Caco-2 (cell line): Measurements from ENCODE around the gene SNAP47. TPM values are rescaled to one million over a fixed set of nuclear protein-coding genes. Genes with fewer than 3 reads are reported as not detected.

Experiments
- BruUV-seq: library from RNA; stranded (reverse); fragments of 400-500 nt; replicated peaks from 2 replicates; lab custom pipeline; 2021; lab: Mats Ljungman, UMichigan
- CTCF ChIA-PET: fragments of 300-600 bp; sonication (Branson Sonifier 250); formaldehyde crosslinking; loops from one replicate; lab custom pipeline; 2022; ENCODE audit warnings: antibody characterized with exemption; lab: Charles Lee
- POLR2A ChIA-PET: fragments of 300-600 bp; sonication (Branson Sonifier 250); formaldehyde crosslinking; loops from one replicate; lab custom pipeline; 2022; ENCODE audit warnings: antibody characterized with exemption; lab: Charles Lee
- DNase-seq, 2 experiments: peaks; one replicate each; pipeline versions ENCODE4 v3.0.0 to v3.0.0-alpha.2; 2020 to 2022
- H3K27me3 ChIP-seq: replicated peaks from 2 replicates; pipeline ENCODE4 v1.6.0; 2011; ENCODE audit warnings: low read length; ENCODE audit not compliant: control insufficient read depth, insufficient read depth
- H3K36me3 ChIP-seq: 2 replicates; pipeline ENCODE4 v1.5.1; 2011; ENCODE audit warnings: low read length; ENCODE audit not compliant: control insufficient read depth, insufficient read depth
- H3K4me1 ChIP-seq: fragments of 250-450 bp; sonication (Bioruptor Pico); 2 replicates; pipeline ENCODE4 v1.5.1; 2020; ENCODE audit warnings: mild to moderate bottlenecking
- H3K4me3 ChIP-seq: 2 replicates; pipeline ENCODE4 v1.5.1; 2011; ENCODE audit warnings: low read depth, mild to moderate bottlenecking, control low read depth, low read length
- H3K9me3 ChIP-seq: fragments of 250-450 bp; sonication (Bioruptor Pico); 2 replicates; pipeline ENCODE4 v1.5.1; 2020; ENCODE audit warnings: mild to moderate bottlenecking, moderate library complexity
- H3K27ac Mint-ChIP-seq: one replicate; pipeline ENCODE4 v1.8.0; 2022; ENCODE audit warnings: mixed read lengths; ENCODE audit not compliant: unreplicated experiment
- H3K27me3 Mint-ChIP-seq: one replicate; pipeline ENCODE4 v1.8.0; 2022; ENCODE audit warnings: mixed read lengths; ENCODE audit not compliant: insufficient read depth, unreplicated experiment
- H3K36me3 Mint-ChIP-seq: one replicate; pipeline ENCODE4 v1.8.0; 2022; ENCODE audit warnings: mild to moderate bottlenecking, mixed read lengths; ENCODE audit not compliant: insufficient read depth, unreplicated experiment
- H3K4me1 Mint-ChIP-seq: one replicate; pipeline ENCODE4 v1.8.0; 2022; ENCODE audit warnings: low read depth, mixed read lengths; ENCODE audit not compliant: unreplicated experiment
- H3K4me3 Mint-ChIP-seq: one replicate; pipeline ENCODE4 v1.8.0; 2022; ENCODE audit warnings: mild to moderate bottlenecking, moderate library complexity, mixed read lengths; ENCODE audit not compliant: unreplicated experiment
- H3K9me3 Mint-ChIP-seq: one replicate; pipeline ENCODE4 v1.8.0; 2022; ENCODE audit warnings: mixed read lengths; ENCODE audit not compliant: unreplicated experiment
- CTCF ChIP-seq, 2 experiments: fragments of 200-600 bp in 1 of 2; IDR thresholded peaks; 1 replicate in 1 of 2; 2 replicates in 1 of 2; pipeline versions ENCODE4 v1.5.1 to v1.8.0; 2011 to 2022; ENCODE audit warnings: antibody characterized with exemption in 1 of 2, control low read depth in 1 of 2, inconsistent platforms in 1 of 2, low read depth in 1 of 2, low read length in 1 of 2, mild to moderate bottlenecking in 1 of 2, moderate library complexity in 1 of 2; ENCODE audit not compliant: insufficient read depth in 1 of 2, severe bottlenecking in 1 of 2, unreplicated experiment in 1 of 2
- intact Hi-C: fragments of 100-400 bp; cut with micrococcal nuclease; formaldehyde crosslinking; loops from one replicate; pipeline ENCODE4 v1.10.0; 2022; ENCODE audit not compliant: unreplicated experiment
- total RNA-seq: library from RNA; stranded (reverse); gene quantifications from 2 replicates; pipeline ENCODE4 v1.2.3, GENCODE V29; 2022

SNAP47 gene
- total RNA-seq, 1 experiment from 2014 or later: 29.1 TPM

- DNase-seq: no peak
- no peak overlapping the region for H3K4me3 Mint-ChIP-seq
- no peaks in the 10 kb centered on the region for H3K4me1 Mint-ChIP-seq
- H3K27me3 Mint-ChIP-seq: no peaks in the 10 kb centered on the region
- H3K4me3 ChIP-seq: no peak overlapping the region
- TF ChIP-seq CTCF (IDR thresholded peaks at IDR 0.05; ENCODE audit: insufficient read depth in 1 of 2, low read depth in 1 of 2, low read length in 1 of 2, severe bottlenecking in 1 of 2, unreplicated experiment in 1 of 2): no peak
- intact Hi-C loops: no loop called here
- no TSS peak for BruUV-seq
- H3K9me3 ChIP-seq: no peaks in the 10 kb centered on the region
- peaks cover 14% of the 10 kb centered on the region for H3K36me3 Mint-ChIP-seq
- peaks cover 2% of the 10 kb centered on the region; the same call in 1 of the 2 replicates for H3K36me3 ChIP-seq
- H3K27me3 ChIP-seq: no peaks in the 10 kb centered on the region
- H3K9me3 Mint-ChIP-seq: no peaks in the 10 kb centered on the region
- no peak overlapping the region for H3K27ac Mint-ChIP-seq
- H3K4me1 ChIP-seq: no peaks in the 10 kb centered on the region
- ChIA-PET POLR2A (no interaction called here), CTCF (no interaction called here)
These were observed 21.1 kb downstream of the SNAP47 start for GRCh38 chr1:227756172-227756959.

DNA sequence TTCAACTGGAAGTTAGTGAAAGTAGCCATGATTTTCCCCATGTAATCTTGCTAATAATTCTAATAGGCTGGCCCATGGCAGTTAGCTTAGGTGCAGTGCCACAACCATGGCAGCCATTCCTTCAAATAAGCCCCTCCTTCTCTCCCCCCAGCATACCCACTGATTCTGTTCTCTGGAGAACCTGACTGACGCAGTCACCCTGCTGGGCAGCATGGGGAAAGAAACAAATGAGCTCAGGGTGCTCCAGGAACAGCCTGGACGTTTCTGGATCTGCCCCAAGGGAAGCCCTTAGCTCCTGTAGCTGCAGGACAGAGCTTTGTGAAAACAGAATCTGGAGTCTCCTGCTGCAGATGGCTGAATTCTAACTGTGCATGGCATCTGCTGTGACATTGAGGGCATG is 22.5 kb downstream of the SNAP47 start:
- H3K27ac Mint-ChIP-seq: no peak overlapping the region
- no peaks in the 10 kb centered on the region for H3K4me1 ChIP-seq
- no peaks in the 10 kb centered on the region for H3K9me3 ChIP-seq
- H3K4me1 Mint-ChIP-seq: no peaks in the 10 kb centered on the region
- H3K36me3 ChIP-seq: peaks cover 2% of the 10 kb centered on the region; the same call in 1 of the 2 replicates
- ChIA-PET CTCF (no interaction called here), POLR2A (no interaction called here)
- H3K27me3 Mint-ChIP-seq: no peaks in the 10 kb centered on the region
- intact Hi-C loops: no loop called here
- BruUV-seq: no TSS peak
- H3K27me3 ChIP-seq: no peaks in the 10 kb centered on the region
- peaks cover 11% of the 10 kb centered on the region for H3K36me3 Mint-ChIP-seq
- DNase-seq: no peak
- no peak overlapping the region for H3K4me3 Mint-ChIP-seq
- no peak overlapping the region for H3K4me3 ChIP-seq
- no peak for TF ChIP-seq CTCF (IDR thresholded peaks at IDR 0.05; ENCODE audit: insufficient read depth in 1 of 2, low read depth in 1 of 2, low read length in 1 of 2, severe bottlenecking in 1 of 2, unreplicated experiment in 1 of 2)
- H3K9me3 Mint-ChIP-seq: no peaks in the 10 kb centered on the region

DNA sequence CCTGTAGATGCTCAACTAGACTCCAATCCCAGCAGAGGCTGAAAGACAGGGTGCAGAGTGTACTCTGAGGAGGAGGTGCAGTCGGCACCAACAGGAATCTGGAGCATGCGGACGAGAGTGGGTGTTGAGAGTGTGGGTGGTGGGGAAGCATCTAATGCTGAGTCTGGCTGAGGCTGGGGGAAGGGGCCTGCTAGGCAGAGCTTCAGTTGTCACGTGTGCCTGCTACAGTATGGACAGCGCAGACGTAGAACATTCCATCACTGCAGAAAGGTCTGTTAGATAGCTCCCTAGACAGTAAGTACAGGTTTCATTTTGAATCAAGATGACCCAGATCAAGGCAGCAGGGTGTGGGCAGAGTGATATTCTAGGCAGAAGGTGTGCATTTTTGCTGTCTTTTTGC is 23.1 kb downstream of the SNAP47 start:
- no peaks in the 10 kb centered on the region for H3K27me3 ChIP-seq
- H3K9me3 ChIP-seq: no peaks in the 10 kb centered on the region
- TF ChIP-seq CTCF (IDR thresholded peaks at IDR 0.05; ENCODE audit: insufficient read depth in 1 of 2, low read depth in 1 of 2, low read length in 1 of 2, severe bottlenecking in 1 of 2, unreplicated experiment in 1 of 2): no peak
- no peak overlapping the region for H3K4me3 ChIP-seq
- no peaks in the 10 kb centered on the region for H3K9me3 Mint-ChIP-seq
- H3K4me1 ChIP-seq: no peaks in the 10 kb centered on the region
- no TSS peak for BruUV-seq
- no peak overlapping the region for H3K27ac Mint-ChIP-seq
- H3K36me3 ChIP-seq: peaks cover under 1% of the 10 kb centered on the region; the same call in 1 of the 2 replicates
- H3K4me3 Mint-ChIP-seq: no peak overlapping the region
- no peaks in the 10 kb centered on the region for H3K4me1 Mint-ChIP-seq
- H3K27me3 Mint-ChIP-seq: no peaks in the 10 kb centered on the region
- intact Hi-C loops: no loop called here
- POLR2A ChIA-PET: no interaction called here
- H3K36me3 Mint-ChIP-seq: peaks cover 11% of the 10 kb centered on the region
- CTCF ChIA-PET: no interaction called here
- DNase-seq: no peak
